Inflammatory macrophage (primary cell): ENCODE data around the gene ZGLP1.

Experiments
- DNase-seq, 2 donors: peaks; one replicate each; pipeline ENCODE4 v3.0.0-alpha.2; 2020 to 2022

ZGLP1 gene

DNA sequence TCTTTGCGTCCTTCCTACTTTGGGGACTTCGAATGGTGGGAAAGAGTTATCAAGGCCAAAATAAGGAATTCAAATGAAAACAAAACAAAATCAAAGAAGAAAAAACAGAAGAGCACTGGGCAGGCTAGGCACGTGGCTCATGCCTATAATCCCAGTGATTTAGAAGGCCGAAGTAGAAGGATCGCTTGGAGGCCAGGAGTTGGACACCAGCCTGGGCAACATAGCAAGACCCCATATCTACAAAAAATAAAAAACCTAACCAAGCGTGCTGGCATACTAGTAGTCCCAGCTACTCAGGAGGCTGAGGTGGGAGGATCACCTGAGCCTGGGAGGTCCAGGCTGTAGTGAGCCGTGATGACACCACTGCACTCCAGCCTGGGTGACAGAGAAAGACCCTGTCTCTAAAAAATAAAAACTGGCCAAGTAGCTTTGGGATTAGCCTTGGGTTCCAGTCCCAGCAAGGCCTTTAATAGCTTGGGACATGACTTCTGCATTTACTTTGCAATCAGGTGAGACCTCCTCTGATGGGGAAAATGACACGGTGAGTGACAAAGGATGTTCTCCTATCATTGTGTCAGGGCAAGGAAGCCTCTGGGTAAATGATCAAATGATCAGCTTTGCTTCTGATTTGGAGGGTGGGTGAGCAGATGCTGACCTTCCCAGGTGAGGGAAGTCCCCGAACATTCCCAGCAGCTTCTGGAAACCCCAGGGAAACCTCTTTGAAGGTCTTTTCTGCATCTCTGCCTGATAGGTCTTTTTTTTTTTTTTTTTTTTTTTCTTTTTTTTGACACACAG, 31.6 kb downstream of the ZGLP1 start:
- DNase-seq: no peak

DNA sequence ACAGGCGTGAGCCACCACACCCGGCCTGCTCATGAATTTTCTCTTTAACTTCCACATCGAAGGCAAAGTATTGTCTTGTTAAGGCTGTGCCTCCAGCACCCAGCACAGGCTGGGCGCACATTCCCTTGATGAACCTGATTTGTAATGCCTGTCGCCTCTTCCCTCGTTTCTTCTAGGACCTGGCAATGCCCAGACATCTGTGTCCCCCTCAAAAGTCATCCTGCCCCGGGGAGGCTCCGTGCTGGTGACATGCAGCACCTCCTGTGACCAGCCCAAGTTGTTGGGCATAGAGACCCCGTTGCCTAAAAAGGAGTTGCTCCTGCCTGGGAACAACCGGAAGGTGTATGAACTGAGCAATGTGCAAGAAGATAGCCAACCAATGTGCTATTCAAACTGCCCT, 35.0 kb downstream of the ZGLP1 start:
- DNase-seq: no peak

DNA sequence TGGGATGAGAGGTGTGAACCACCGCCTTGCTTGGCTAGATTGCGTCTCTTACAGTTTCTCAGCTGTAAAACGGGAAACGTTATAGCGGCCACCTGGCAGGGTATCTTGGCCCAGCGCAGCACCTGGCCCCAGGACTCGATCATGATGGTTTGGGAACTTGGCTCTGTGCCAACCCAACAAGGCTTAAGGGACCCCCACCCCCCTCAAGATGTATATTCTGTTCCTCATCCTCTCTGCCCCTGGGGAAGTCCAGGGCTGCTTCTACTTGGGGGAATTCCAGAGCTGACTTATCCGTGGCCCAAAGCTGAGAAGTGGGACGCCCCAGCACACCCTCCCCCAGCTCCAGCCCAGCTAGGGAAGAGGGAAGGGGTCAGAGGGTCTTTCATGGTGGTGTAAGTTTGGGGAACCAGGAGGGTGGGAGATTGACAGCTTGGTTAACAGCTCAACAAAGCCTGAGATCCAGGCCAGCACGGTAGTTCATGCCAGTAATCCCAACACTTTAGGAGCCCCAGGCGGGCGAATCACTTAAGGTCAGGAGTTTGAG, 38.0 kb downstream of the ZGLP1 start:
- DNase-seq: peak; percentile 32 to 61

DNA sequence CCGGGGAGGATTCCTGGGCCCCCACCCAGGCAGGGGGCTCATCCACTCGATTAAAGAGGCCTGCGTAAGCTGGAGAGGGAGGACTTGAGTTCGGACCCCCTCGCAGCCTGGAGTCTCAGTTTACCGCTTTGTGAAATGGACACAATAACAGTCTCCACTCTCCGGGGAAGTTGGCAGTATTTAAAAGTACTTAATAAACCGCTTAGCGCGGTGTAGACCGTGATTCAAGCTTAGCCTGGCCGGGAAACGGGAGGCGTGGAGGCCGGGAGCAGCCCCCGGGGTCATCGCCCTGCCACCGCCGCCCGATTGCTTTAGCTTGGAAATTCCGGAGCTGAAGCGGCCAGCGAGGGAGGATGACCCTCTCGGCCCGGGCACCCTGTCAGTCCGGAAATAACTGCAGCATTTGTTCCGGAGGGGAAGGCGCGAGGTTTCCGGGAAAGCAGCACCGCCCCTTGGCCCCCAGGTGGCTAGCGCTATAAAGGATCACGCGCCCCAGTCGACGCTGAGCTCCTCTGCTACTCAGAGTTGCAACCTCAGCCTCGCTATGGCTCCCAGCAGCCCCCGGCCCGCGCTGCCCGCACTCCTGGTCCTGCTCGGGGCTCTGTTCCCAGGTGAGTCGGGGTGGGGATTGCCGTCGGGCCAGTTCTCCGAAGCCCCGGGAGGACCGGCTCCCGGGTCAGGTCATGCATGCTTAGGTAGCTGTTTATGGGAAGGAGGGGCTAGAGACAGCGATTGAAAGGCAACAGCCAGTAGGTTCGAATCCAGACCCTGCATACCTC, 38.8 kb downstream of the ZGLP1 start, which contains the start of gene ICAM1:
TSS of gene ICAM1 (plus strand) at position 505 of the 779 bp plus-strand sequence. CDS start at position 545, 40 bp downstream.
- DNase-seq: peak; percentile 93 to 94

DNA sequence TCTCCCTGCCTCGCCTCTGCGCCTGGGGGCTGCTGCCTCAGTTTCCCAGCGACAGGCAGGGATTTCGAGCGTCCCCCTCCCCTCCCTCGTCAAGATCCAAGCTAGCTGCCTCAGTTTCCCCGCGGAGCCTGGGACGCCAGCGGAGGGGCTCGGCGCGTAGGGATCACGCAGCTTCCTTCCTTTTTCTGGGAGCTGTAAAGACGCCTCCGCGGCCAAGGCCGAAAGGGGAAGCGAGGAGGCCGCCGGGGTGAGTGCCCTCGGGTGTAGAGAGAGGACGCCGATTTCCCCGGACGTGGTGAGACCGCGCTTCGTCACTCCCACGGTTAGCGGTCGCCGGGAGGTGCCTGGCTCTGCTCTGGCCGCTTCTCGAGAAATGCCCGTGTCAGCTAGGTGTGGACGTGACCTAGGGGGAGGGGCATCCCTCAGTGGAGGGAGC, 39.4 kb downstream of the ZGLP1 start:
- peak; percentile 94 to 98 for DNase-seq

DNA sequence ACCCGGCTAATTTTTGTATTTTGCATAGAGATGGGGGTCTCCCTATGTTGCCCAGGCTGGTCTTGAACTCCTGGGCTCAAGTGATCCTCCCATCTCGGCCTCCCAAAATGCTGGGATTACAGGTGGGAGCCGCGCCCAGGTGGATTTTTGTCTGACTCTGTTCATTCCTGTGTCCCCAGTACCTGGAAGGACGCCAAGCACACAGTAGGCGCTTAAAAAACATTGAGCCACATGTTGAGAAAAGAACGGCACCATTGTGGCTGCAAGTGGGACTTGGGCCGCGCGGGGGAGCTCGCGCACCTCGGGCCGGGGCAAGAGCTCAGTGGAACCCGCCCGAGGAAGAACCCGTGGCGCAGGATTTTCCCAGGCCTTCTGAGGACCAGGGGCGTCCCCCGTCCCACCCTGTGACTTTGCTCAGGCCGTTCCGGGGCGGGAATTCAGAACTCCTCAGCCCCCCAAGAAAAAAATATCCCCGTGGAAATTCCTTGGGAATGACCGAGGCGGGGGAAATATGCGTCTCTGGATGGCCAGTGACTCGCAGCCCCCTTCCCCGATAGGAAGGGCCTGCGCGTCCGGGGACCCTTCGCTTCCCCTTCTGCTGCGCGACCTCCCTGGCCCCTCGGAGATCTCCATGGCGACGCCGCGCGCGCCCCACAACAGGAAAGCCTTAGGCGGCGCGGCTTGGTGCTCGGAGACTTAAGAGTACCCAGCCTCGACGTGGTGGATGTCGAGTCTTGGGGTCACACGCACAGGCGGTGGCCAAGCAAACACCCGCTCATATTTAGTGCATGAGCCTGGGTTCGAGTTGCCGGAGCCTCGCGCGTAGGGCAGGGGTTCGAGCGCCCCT, 40.1 kb downstream of the ZGLP1 start:
- peak; percentile 89 to 90 for DNase-seq

DNA sequence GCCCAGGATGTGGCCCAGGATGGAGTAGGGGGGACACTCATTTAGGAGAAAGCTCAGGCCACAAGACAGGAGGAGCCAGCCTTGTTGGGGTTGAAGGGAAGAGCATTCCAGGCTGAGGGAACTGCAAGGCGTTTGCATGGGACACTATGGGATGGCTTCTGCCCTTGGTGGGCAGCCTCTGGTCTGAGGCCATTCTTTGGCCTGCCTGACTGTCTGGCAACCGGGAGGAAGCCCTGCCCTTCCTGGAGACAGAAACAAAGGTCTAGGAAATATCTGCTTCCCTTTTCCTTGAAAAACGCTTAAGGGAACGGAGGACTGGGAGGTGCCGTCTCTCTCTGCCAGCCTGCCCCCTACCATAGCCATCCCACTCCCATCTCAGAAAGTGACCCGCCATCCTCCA, 41.5 kb downstream of the ZGLP1 start:
- DNase-seq: peak in 1 of 2 donors; percentile 38

DNA sequence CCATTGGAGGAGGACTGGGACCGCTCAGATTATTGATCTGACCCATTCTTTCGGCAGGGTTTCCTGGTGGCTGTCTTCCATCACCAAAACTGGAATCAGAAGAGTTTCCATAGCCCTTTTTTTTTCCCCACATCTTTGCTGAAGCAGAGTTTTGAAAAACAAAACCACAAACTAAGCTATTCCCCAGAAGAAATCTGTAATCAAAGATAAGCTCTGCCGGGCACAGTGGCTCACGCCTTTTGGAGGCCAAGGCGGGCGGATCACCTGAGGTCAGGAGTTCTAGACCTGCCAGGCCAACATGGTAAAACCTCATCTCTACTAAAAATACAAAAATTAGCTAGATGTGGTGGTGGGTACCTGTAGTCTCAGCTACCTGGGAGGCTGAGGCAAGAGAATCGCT, 42.9 kb downstream of the ZGLP1 start:
- no peak for DNase-seq

DNA sequence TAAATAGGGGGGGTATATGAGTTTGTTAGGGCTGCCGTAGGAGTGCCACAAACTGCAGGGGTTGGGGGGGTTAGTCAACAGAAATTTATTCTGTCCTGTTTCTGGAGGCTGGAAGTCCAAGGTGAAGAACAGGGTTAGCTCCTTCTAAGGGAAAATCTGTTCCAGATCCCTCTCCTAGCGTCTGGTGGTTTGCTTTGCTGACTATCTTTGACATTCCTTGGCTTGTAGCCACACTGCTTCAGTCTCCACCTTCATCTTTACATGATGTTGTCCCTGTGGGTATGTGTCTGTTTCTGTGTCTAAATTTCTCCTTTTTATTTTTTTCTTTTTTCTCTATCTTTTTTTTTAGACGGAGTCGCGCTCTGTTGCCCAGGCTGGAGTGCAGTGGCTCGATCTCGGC, 46.8 kb downstream of the ZGLP1 start:
- DNase-seq: no peak

DNA sequence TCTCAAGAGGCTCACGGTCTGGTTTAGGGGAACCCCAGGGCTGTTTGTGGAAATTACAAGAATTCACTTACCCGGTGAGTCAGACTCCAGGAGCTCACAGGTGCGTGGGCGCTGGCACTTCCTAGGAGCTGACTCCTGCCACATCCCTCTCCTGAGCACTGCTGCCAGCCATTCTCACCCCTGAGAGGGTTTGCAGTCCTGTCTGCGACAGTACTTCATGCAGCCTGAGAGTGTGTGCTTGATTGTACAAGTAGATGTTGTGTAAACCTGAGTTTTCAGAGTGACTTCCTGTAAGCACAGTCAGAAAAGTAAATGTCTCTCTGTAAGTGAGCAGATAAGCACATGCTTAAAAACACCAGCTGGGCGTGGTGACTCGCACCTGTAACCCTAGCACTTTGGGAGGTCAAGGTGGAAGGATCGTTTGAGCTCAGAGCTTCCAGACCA, 49.5 kb downstream of the ZGLP1 start:
- peak in 1 of 2 donors; percentile 25 for DNase-seq

DNA sequence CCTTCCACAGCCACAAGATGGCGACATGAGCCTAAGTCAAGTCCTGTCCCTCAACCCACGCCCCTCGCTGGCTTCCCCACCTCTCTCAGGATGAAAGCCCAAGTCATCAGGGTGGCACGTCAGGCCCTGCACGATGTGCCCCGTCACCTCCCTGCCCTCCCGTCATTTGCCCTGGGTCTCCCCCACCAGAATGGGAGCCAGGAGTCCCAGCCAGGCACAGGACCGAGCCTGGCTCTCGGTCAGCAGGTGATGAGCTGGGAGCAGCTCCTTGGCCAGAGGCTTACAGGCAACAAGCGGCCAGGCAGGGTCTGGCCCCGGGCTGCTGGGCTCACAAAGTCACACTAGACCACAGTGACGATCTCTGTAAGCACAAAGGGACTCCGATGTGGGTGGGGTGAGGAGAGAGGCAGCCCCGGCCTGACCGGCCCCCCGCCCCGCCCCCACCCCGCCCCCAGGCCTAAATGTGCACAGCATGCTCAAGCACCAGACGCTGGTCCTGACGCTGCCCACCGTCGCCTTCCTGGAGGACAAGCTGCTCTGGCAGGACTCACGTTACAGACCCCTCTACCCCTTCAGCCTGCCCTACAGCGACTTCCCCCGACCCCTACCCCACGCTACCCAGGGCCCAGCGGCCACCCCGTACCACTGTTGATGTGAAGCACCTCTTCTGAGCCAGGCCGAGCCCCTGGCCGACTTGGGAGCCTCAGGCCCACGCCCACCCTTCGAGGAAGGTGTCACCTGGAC, 50.3 kb downstream of the ZGLP1 start:
- DNase-seq: peak; percentile 89 to 94

DNA sequence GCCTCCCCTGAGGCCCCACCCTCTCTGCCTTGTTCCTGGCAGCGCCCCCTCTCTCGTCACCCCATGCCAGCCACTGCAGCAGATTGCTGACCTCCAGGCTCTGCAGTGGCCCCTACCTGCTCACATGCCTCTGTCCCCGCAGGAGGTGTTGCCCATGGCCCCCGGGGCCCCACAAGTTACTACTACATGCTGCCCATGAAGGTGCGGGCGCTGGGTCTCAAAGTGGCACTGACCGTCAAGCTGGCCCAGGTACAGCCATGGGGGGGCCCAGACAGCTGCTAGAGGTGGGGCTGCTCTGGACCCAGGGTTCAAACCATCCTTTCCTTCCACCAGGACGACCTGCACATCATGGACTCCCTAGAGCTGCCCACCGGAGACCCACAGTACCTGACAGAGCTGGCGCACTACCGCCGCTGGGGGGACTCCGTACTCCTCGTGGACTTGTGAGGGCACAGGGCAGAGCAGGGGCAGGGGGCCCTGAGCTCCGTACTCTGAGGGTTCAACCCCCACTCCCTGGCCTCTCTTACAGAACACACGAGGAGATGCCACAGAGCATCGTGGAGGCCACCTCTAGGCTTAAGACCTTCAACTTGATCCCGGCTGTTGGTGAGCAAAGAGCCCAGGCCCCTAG, 51.4 kb downstream of the ZGLP1 start:
- no peak for DNase-seq

DNA sequence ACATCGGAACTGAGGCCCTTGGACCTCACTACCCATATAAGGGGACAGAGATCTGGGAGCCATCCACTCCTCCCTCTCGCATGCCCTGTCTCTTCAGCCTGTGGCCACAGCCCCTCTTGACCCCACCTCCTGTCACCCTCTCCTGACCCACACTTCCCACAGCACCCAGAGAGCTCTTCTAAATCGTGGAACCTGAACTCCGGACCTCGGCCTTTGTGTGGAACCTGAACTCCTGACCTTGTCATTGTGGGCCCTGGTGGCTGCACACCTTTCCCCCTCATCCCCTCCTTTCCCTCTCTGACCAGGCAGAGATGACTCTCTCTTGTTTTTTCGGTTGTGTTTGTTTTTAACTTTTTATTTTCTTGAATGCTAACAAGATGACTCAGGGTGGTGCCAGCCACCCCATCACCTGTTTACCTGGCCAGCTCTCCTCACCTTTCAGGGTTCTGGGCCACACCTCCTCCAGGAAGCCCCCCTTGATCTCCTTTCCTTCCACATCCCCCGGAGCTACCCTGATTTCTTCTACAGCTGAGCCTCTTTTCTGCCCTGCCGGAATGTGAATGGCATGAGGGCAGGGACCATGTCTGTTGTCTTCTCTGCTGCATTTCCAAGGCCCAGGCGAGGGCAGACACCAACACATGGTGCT, 52.5 kb downstream of the ZGLP1 start:
- DNase-seq: no peak

DNA sequence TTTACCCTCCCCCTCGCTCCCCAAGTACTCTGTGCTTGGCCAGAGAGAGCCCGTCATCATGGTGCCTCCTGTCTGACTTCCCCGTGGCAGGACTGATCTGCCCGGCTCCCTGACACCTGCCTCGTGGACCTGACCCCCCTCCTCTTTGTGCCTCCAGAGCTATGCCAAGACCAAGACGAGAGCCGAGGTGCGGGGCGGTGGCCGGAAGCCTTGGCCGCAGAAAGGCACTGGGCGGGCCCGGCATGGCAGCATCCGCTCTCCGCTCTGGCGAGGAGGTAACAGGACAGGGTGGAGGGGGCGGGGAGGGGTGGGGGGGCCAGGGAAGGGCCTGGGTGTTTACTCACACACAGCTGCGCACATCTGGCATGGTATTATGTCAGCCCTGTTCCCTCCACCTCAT, 53.1 kb downstream of the ZGLP1 start:
- no peak for DNase-seq

DNA sequence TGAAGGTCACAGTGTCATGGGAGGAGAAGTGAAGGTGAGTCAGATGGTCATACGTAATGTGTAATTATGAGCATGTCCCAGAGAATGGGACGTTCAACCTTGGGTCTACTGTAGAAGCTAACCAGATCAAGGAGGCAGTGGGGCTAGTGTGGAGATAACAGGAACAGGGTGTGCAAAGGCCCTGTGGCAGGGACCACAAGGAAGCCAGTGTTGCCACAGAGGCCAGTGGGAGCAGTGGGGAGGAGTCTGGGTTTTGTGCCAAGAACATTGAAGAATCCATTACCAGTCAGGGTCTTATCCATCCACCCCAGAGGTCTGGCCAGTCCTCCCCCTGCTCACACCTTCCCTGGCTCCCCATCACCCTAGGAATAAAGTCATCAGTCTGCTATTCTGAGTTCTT, 54.3 kb downstream of the ZGLP1 start:
- DNase-seq: no peak
